ENCODE results near the gene IGFL2.

GRCh38 chr19:46155237-46155636 lies 7.2 kb downstream of the IGFL2 start:
- TF ChIP-seq POLR2AphosphoS5 (IDR thresholded peaks at IDR 0.05; ENCODE audit: borderline replicate concordance, low read depth, low read length) (no peak), EZH2 (IDR thresholded peaks at IDR 0.05) (no peak)

All from SK-N-MC (cell line).